GM18858 (cell line): ENCODE results near the gene COX6B2.

Source experiments
- ATAC-seq: cut with Tn5 transposase; IDR thresholded peaks from one replicate; pipeline ENCODE4 v1.9.1; 2021; ENCODE audit not compliant: unreplicated experiment

Gene COX6B2

GRCh38 chr19:55362990-55363716 lies 8.6 kb upstream of the COX6B2 start, which contains the start of gene GARIN5B:
TSS of gene GARIN5B (minus strand) at chr19:55363260. CDS start at chr19:55363066, 194 bp downstream.
- ATAC-seq: no peak

- ATAC-seq: no peak
Observed at GRCh38 chr19:55362174-55362989, 7.9 kb upstream of the COX6B2 start.

GRCh38 chr19:55360902-55361301 lies 6.4 kb upstream of the COX6B2 start:
- no peak for ATAC-seq

GRCh38 chr19:55358943-55359908 lies 4.7 kb upstream of the COX6B2 start:
- ATAC-seq: no peak

- no peak for ATAC-seq
Observed at GRCh38 chr19:55358493-55358892, 4.0 kb upstream of the COX6B2 start.

GRCh38 chr19:55355213-55355821 lies 798 bp upstream of the COX6B2 start:
- ATAC-seq: no peak

GRCh38 chr19:55353803-55354697 lies 469 bp downstream of the COX6B2 start:
- no peak for ATAC-seq

GRCh38 chr19:55353356-55353802 lies 1.1 kb downstream of the COX6B2 start:
- ATAC-seq: no peak

- ATAC-seq: no peak
Observed at GRCh38 chr19:55352549-55353145, 1.9 kb downstream of the COX6B2 start.

- ATAC-seq: no peak
Observed at GRCh38 chr19:55352040-55352439, 2.5 kb downstream of the COX6B2 start.

GRCh38 chr19:55350620-55351315 lies 3.8 kb downstream of the COX6B2 start:
- ATAC-seq: no peak

GRCh38 chr19:55348317-55349034 lies 6.0 kb downstream of the COX6B2 start:
- no peak for ATAC-seq

GRCh38 chr19:55347442-55348009 lies 7.0 kb downstream of the COX6B2 start:
- ATAC-seq: no peak

- no peak for ATAC-seq
Observed at GRCh38 chr19:55346725-55347441, 7.6 kb downstream of the COX6B2 start.

- no peak for ATAC-seq
Observed at GRCh38 chr19:55345818-55346724, 8.4 kb downstream of the COX6B2 start.
